Hematopoietic multipotent progenitor cell treated with erythropoietin and hydrocortisone succinate and interleukin-3 and kit ligand, for 15 days (in vitro differentiated cells): ENCODE measurements around the gene PRKAR2B.
"Not testable (repeated sequence)": the region's sequence is repeated elsewhere in the genome, so short reads cannot be mapped to it uniquely, and the experiment has no call there.

Experiments
- DNase-seq: peaks from one replicate; pipeline ENCODE4 v3.0.0-alpha.2; 2015; ENCODE audit warnings: low spot score

PRKAR2B gene

GRCh38 chr7:107027208-107027607 lies 17.3 kb upstream of the PRKAR2B start:
- DNase-seq = no peak

- DNase-seq = peak; percentile 56
Observed at GRCh38 chr7:107029061-107029763, 15.3 kb upstream of the PRKAR2B start.

GRCh38 chr7:107029764-107030286 lies 14.7 kb upstream of the PRKAR2B start:
- no peak for DNase-seq

GRCh38 chr7:107032050-107032449 lies 12.5 kb upstream of the PRKAR2B start:
- DNase-seq = no peak

GRCh38 chr7:107032720-107033438 lies 11.6 kb upstream of the PRKAR2B start:
- no peak for DNase-seq

GRCh38 chr7:107034553-107034952 lies 10.0 kb upstream of the PRKAR2B start:
- DNase-seq = no peak

GRCh38 chr7:107035446-107035845 lies 9.1 kb upstream of the PRKAR2B start:
- DNase-seq = no peak

- DNase-seq = no peak
Observed at GRCh38 chr7:107036535-107036934, 8.0 kb upstream of the PRKAR2B start.

- no peak for DNase-seq
Observed at GRCh38 chr7:107037717-107038603, 6.5 kb upstream of the PRKAR2B start.

GRCh38 chr7:107039199-107039900 lies 5.2 kb upstream of the PRKAR2B start:
- no peak for DNase-seq

- no peak for DNase-seq
Observed at GRCh38 chr7:107041097-107041496, 3.4 kb upstream of the PRKAR2B start.

GRCh38 chr7:107041764-107042163 lies 2.7 kb upstream of the PRKAR2B start:
- DNase-seq = not testable (repeated sequence)

- DNase-seq = not testable (repeated sequence)
Observed at GRCh38 chr7:107042326-107042910, 2.1 kb upstream of the PRKAR2B start.

- DNase-seq = no peak
Observed at GRCh38 chr7:107043491-107043890, 1.0 kb upstream of the PRKAR2B start.

GRCh38 chr7:107043921-107044346 lies 571 bp upstream of the PRKAR2B start:
- DNase-seq = no peak

GRCh38 chr7:107045195-107045960 lies 873 bp downstream of the PRKAR2B start:
- no peak for DNase-seq

- no peak for DNase-seq
Observed at GRCh38 chr7:107045980-107046379, 1.5 kb downstream of the PRKAR2B start.

- no peak for DNase-seq
Observed at GRCh38 chr7:107046491-107047259, 2.2 kb downstream of the PRKAR2B start.

- peak; percentile 42 for DNase-seq
Observed at GRCh38 chr7:107047902-107048782, 3.6 kb downstream of the PRKAR2B start.
